ENCODE measurements around the gene CACNA1E.

Gene CACNA1E

DNA sequence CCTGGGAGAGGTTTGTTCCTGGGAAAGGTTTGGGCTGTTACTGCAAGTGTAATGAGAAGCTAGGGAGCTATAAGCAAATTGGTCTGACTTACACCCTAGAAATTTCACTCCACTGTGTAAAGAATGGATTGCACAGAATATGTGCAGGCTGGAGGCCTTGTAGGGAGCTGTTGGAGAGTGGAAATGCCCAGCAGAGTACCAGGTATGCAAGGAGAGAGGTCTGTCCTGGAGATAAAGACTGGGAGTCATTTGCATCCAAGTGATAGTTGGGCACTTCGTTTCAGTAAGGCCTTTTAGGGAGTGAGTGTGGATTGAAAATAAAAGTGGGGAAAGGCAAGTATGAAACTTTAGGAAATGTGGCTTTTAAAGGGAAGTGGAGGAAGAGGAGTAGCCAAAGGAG, 75.8 kb downstream of the CACNA1E start:
- no peaks in the 10 kb centered on the region for H3K9me3 ChIP-seq (ENCODE audit: insufficient read depth, low read length)
- no peak overlapping the region for H2AFZ ChIP-seq (ENCODE audit: low read depth, low read length, severe bottlenecking)
- H4K20me1 ChIP-seq (ENCODE audit: low read depth, low read length): no peaks in the 10 kb centered on the region
- H3K27me3 ChIP-seq (ENCODE audit: low read length): no peaks in the 10 kb centered on the region
- no peak overlapping the region for H3K27ac ChIP-seq (ENCODE audit: low read depth, low read length)
- H3K9ac ChIP-seq (ENCODE audit: low read length): no peak overlapping the region
- H3K4me3 ChIP-seq (ENCODE audit: insufficient read depth, low read length, poor library complexity, severe bottlenecking): no peak overlapping the region
- H3K79me2 ChIP-seq (ENCODE audit: insufficient read depth, low read length): no peaks in the 10 kb centered on the region
- no peaks in the 10 kb centered on the region for H3K9me2 ChIP-seq (replicated peaks; ENCODE audit: insufficient read depth, low read length)
- no peaks in the 10 kb centered on the region for H3F3A ChIP-seq (ENCODE audit: insufficient read depth)
- no peak overlapping the region for H3K4me2 ChIP-seq (ENCODE audit: low read depth, low read length, poor library complexity, severe bottlenecking)
- H3K36me3 ChIP-seq (ENCODE audit: low read length): no peaks in the 10 kb centered on the region
- TF ChIP-seq EZH2phosphoT487 (conservative IDR thresholded peaks at IDR 0.05; ENCODE audit: low read length): no peak
- TF ChIP-seq, protein P1, sequence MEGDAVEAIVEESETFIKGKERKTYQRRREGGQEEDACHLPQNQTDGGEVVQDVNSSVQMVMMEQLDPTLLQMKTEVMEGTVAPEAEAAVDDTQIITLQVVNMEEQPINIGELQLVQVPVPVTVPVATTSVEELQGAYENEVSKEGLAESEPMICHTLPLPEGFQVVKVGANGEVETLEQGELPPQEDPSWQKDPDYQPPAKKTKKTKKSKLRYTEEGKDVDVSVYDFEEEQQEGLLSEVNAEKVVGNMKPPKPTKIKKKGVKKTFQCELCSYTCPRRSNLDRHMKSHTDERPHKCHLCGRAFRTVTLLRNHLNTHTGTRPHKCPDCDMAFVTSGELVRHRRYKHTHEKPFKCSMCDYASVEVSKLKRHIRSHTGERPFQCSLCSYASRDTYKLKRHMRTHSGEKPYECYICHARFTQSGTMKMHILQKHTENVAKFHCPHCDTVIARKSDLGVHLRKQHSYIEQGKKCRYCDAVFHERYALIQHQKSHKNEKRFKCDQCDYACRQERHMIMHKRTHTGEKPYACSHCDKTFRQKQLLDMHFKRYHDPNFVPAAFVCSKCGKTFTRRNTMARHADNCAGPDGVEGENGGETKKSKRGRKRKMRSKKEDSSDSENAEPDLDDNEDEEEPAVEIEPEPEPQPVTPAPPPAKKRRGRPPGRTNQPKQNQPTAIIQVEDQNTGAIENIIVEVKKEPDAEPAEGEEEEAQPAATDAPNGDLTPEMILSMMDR (IDR thresholded peaks at IDR 0.05; ENCODE audit: insufficient read depth, low read length, poor library complexity, severe bottlenecking): no peak

DNA sequence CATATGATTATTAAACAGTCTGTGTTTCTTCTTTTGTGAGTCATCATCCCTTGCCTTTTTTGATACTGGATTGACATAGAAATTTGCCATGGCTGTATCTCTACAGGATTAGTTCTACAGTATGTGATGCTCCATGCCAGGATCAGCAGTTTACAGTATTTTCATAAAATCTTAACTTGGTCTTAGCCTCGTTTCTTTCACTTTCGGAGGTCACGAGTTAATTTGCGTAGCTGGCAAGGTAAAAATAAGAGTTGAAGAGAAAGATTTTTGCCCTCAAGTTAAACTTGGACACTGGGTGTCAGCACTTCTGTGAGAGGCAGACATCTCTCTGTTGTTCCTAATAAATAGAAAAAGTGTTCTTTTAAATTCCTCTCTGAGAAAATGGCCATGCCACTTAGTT, 79.1 kb downstream of the CACNA1E start:
- H3K27me3 ChIP-seq (ENCODE audit: low read length): no peaks in the 10 kb centered on the region
- H3K9ac ChIP-seq (ENCODE audit: low read length): no peak overlapping the region
- no peak overlapping the region for H3K27ac ChIP-seq (ENCODE audit: low read depth, low read length)
- H3F3A ChIP-seq (ENCODE audit: insufficient read depth): no peaks in the 10 kb centered on the region
- H3K4me3 ChIP-seq (ENCODE audit: insufficient read depth, low read length, poor library complexity, severe bottlenecking): no peak overlapping the region
- H2AFZ ChIP-seq (ENCODE audit: low read depth, low read length, severe bottlenecking): no peak overlapping the region
- no peaks in the 10 kb centered on the region for H4K20me1 ChIP-seq (ENCODE audit: low read depth, low read length)
- H3K9me3 ChIP-seq (ENCODE audit: insufficient read depth, low read length): no peaks in the 10 kb centered on the region
- H3K36me3 ChIP-seq (ENCODE audit: low read length): no peaks in the 10 kb centered on the region
- TF ChIP-seq EZH2phosphoT487 (conservative IDR thresholded peaks at IDR 0.05; ENCODE audit: low read length): no peak
- TF ChIP-seq, protein P1 (IDR thresholded peaks at IDR 0.05; ENCODE audit: insufficient read depth, low read length, poor library complexity, severe bottlenecking): no peak
- H3K79me2 ChIP-seq (ENCODE audit: insufficient read depth, low read length): no peaks in the 10 kb centered on the region
- no peaks in the 10 kb centered on the region for H3K9me2 ChIP-seq (replicated peaks; ENCODE audit: insufficient read depth, low read length)
- no peak overlapping the region for H3K4me2 ChIP-seq (ENCODE audit: low read depth, low read length, poor library complexity, severe bottlenecking)

DNA sequence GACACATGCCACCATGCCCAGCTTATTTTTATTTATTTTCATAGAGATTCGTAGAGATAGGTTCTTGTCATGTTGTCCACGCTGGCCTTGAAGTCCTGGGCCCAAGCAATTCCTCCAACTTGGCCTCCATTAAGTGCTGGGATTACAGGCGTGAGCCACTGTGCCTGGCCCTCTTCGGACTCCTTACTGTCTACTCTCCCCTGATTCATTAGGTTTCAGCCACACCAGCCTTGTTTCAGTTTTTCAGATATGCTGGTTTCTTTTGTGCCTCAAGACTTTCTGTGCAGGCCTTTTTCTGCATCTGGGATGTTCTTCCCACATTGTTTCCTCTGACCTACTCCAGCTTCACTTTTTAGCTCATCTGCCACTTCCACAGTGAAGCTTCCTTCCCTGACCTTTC, 85.4 kb downstream of the CACNA1E start:
- Histone ChIP-seq H4K20me1 (ENCODE audit: low read depth, low read length) (no peaks in the 10 kb centered on the region), H3K36me3 (ENCODE audit: low read length) (no peaks in the 10 kb centered on the region), H3K9ac (ENCODE audit: low read length) (no peak overlapping the region), H3K4me2 (ENCODE audit: low read depth, low read length, poor library complexity, severe bottlenecking) (no peak overlapping the region), H2AFZ (ENCODE audit: low read depth, low read length, severe bottlenecking) (no peak overlapping the region), H3F3A (ENCODE audit: insufficient read depth) (no peaks in the 10 kb centered on the region), H3K4me3 (ENCODE audit: insufficient read depth, low read length, poor library complexity, severe bottlenecking) (no peak overlapping the region), H3K9me2 (replicated peaks; ENCODE audit: insufficient read depth, low read length) (no peaks in the 10 kb centered on the region), H3K79me2 (ENCODE audit: insufficient read depth, low read length) (no peaks in the 10 kb centered on the region), H3K9me3 (ENCODE audit: insufficient read depth, low read length) (no peaks in the 10 kb centered on the region), H3K27ac (ENCODE audit: low read depth, low read length) (no peak overlapping the region), H3K27me3 (ENCODE audit: low read length) (no peaks in the 10 kb centered on the region)
- no peak for TF ChIP-seq EZH2phosphoT487 (conservative IDR thresholded peaks at IDR 0.05; ENCODE audit: low read length)
- TF ChIP-seq, protein P1 (IDR thresholded peaks at IDR 0.05; ENCODE audit: insufficient read depth, low read length, poor library complexity, severe bottlenecking): no peak

Data from SU-DHL-6 (cell line).